ENCODE results near the gene STRN.

Gene STRN

DNA sequence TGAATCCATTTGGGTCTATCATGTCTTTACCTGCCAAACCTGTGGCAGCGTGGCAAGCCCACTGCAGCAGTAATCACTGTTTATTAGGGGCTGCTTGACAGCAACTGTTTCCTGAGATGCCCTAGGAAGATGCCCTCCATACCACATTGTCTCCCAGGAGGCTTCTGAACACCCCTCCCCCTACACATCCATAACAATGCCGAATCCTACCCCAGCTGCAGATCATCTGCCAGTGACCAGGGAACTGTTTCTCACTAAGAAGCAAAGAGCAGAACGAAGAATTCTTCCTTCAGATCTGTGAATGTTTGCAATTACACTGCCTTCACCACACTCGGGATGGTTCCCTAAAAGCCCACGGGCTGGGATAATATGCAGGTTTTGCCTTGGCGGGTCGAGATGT, 142.1 kb downstream of the STRN start:
- TF ChIP-seq, protein P1, sequence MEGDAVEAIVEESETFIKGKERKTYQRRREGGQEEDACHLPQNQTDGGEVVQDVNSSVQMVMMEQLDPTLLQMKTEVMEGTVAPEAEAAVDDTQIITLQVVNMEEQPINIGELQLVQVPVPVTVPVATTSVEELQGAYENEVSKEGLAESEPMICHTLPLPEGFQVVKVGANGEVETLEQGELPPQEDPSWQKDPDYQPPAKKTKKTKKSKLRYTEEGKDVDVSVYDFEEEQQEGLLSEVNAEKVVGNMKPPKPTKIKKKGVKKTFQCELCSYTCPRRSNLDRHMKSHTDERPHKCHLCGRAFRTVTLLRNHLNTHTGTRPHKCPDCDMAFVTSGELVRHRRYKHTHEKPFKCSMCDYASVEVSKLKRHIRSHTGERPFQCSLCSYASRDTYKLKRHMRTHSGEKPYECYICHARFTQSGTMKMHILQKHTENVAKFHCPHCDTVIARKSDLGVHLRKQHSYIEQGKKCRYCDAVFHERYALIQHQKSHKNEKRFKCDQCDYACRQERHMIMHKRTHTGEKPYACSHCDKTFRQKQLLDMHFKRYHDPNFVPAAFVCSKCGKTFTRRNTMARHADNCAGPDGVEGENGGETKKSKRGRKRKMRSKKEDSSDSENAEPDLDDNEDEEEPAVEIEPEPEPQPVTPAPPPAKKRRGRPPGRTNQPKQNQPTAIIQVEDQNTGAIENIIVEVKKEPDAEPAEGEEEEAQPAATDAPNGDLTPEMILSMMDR (conservative IDR thresholded peaks at IDR 0.05; ENCODE audit: low read depth, low read length) = no peak
- Histone ChIP-seq H3K27me3 (ENCODE audit: insufficient read depth, low read depth) (no peaks in the 10 kb centered on the region), H3K4me2 (no peak overlapping the region), H3K9ac (no peak overlapping the region), H3K4me1 (ENCODE audit: low read depth, poor library complexity, severe bottlenecking) (no peaks in the 10 kb centered on the region), H4K20me1 (ENCODE audit: insufficient read depth) (no peaks in the 10 kb centered on the region), H3K36me3 (ENCODE audit: insufficient read depth) (no peaks in the 10 kb centered on the region), H3K27ac (no peak overlapping the region), H3K79me2 (ENCODE audit: insufficient read depth, low read depth) (no peaks in the 10 kb centered on the region), H2AFZ (ENCODE audit: low read depth) (no peak overlapping the region), H3K4me3 (IDR thresholded peaks at IDR 0.05; ENCODE audit: insufficient read depth, low read depth, low read length) (no peak overlapping the region)

DNA sequence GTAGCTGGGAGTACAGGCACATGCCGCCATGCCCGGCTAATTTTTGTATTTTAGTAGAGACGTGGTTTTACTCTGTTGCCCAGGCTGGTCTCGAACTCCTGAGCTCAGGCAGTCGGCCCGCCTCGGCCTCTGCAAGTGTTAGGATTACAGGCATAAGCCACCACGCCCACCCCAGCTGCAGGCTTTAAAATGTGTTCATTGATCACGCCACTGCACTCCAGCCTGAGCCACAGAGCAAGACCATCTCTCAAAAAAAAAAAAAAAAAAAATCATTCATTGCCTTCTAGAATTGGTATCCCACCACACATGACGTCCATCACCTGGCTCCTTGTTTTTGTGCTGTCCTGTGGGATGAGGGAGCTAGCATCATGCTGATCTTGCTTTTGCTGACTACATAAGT, 142.5 kb downstream of the STRN start:
- Histone ChIP-seq H2AFZ (ENCODE audit: low read depth) (no peak overlapping the region), H3K4me3 (IDR thresholded peaks at IDR 0.05; ENCODE audit: insufficient read depth, low read depth, low read length) (no peak overlapping the region), H3K4me2 (no peak overlapping the region), H3K27me3 (ENCODE audit: insufficient read depth, low read depth) (no peaks in the 10 kb centered on the region), H3K9ac (no peak overlapping the region), H3K27ac (no peak overlapping the region), H3K4me1 (ENCODE audit: low read depth, poor library complexity, severe bottlenecking) (no peaks in the 10 kb centered on the region), H3K79me2 (ENCODE audit: insufficient read depth, low read depth) (no peaks in the 10 kb centered on the region), H3K36me3 (ENCODE audit: insufficient read depth) (no peaks in the 10 kb centered on the region), H4K20me1 (ENCODE audit: insufficient read depth) (no peaks in the 10 kb centered on the region)
- TF ChIP-seq, protein P1 (conservative IDR thresholded peaks at IDR 0.05; ENCODE audit: low read depth, low read length) = no peak

DNA sequence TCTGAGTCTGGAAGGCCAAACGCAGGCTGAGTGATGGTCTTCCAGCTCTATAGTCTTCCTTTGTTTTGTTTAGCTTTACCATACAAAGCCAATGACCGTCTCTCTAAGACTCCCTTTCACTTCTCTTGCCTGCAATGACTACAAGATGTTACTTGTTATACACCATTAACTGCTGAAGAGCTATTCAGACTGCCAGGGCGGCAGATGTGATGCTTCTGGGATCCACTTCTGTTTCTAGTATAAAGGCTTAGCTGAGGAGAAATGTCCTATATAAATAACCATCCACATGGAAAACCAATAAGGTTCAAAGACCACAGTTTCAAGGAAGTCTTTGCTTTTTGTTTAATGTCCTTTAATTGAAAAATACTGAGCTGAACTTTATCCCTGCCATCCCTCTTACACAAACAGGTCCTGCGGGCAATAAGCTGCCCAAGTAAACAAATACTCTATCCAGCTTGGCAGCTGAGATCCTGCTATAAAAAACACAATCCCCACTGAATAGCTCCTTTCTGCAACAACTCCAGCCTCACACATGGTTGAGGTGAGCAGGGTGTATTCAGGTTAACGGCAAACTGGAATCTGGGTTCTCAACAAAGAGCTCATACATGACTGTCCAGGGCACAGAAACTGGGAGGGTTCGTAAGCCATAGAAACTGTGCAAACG, 145.3 kb downstream of the STRN start:
- Histone ChIP-seq H2AFZ (ENCODE audit: low read depth) (no peak overlapping the region), H3K4me2 (no peak overlapping the region), H3K4me1 (ENCODE audit: low read depth, poor library complexity, severe bottlenecking) (no peaks in the 10 kb centered on the region)

DNA sequence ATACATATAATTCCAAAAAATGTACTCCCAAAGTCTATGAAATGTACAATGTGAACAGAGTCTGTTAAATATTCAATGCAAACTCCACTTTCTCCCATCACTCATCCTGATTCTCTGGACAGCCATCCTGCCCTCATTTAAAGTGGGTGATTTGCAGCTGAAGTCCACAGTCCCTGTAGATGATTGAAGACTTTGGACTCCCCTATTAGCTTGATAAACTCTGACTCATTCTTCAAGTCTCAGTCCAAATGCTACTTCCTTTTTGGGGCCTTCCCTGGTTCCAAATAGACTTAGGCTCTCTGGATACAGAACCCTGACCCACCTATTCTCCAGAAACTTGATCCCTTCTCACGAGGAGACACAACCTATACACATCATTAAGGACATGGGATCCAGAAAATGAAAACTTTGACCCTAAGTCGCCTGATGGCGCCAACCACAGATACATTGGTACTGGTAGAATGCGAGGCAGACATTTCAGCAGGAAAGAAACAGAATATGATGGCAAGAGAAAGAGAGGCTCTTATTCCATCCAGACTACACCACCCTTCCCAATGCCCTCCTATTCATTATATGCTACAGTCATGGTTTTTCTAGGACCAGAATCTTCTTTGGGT, 147.1 kb downstream of the STRN start:
- H3K79me2 ChIP-seq (ENCODE audit: insufficient read depth, low read depth) = no peaks in the 10 kb centered on the region
- H2AFZ ChIP-seq (ENCODE audit: low read depth) = no peak overlapping the region
- no peak overlapping the region for H3K4me2 ChIP-seq
- no peaks in the 10 kb centered on the region for H3K36me3 ChIP-seq (ENCODE audit: insufficient read depth)
- H3K27me3 ChIP-seq (ENCODE audit: insufficient read depth, low read depth) = no peaks in the 10 kb centered on the region
- H4K20me1 ChIP-seq (ENCODE audit: insufficient read depth) = no peaks in the 10 kb centered on the region
- TF ChIP-seq, protein P1 (conservative IDR thresholded peaks at IDR 0.05; ENCODE audit: low read depth, low read length) = no peak
- H3K4me1 ChIP-seq (ENCODE audit: low read depth, poor library complexity, severe bottlenecking) = no peaks in the 10 kb centered on the region
- H3K9ac ChIP-seq = no peak overlapping the region
- no peak overlapping the region for H3K4me3 ChIP-seq (IDR thresholded peaks at IDR 0.05; ENCODE audit: insufficient read depth, low read depth, low read length)
- H3K27ac ChIP-seq = no peak overlapping the region

More for the DNA sequence above, 145.3 kb downstream of the STRN start:
- H3K27me3 ChIP-seq (ENCODE audit: insufficient read depth, low read depth) = no peaks in the 10 kb centered on the region
- H3K4me3 ChIP-seq (IDR thresholded peaks at IDR 0.05; ENCODE audit: insufficient read depth, low read depth, low read length) = no peak overlapping the region
- TF ChIP-seq, protein P1 (conservative IDR thresholded peaks at IDR 0.05; ENCODE audit: low read depth, low read length) = no peak
- H3K79me2 ChIP-seq (ENCODE audit: insufficient read depth, low read depth) = no peaks in the 10 kb centered on the region
- H4K20me1 ChIP-seq (ENCODE audit: insufficient read depth) = no peaks in the 10 kb centered on the region
- H3K9ac ChIP-seq = no peak overlapping the region
- no peak overlapping the region for H3K27ac ChIP-seq
- no peaks in the 10 kb centered on the region for H3K36me3 ChIP-seq (ENCODE audit: insufficient read depth)

Measured in KMS-11 (cell line).